HG03442 (cell line): Measurements from ENCODE around the gene WDR55.
A peak's percentile ranks its signal among the peaks of the same experiment; 100 is the strongest.
"Not testable (repeated sequence)": the region's sequence is repeated elsewhere in the genome, so short reads cannot be mapped to it uniquely, and the experiment has no call there.

ENCODE experiments used
- ATAC-seq: cut with Tn5 transposase; IDR thresholded peaks from one replicate; pipeline ENCODE4 v1.9.1; 2021; ENCODE audit warnings: mild to moderate bottlenecking, moderate library complexity; ENCODE audit not compliant: unreplicated experiment

Gene WDR55, protein sequence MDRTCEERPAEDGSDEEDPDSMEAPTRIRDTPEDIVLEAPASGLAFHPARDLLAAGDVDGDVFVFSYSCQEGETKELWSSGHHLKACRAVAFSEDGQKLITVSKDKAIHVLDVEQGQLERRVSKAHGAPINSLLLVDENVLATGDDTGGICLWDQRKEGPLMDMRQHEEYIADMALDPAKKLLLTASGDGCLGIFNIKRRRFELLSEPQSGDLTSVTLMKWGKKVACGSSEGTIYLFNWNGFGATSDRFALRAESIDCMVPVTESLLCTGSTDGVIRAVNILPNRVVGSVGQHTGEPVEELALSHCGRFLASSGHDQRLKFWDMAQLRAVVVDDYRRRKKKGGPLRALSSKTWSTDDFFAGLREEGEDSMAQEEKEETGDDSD

DNA sequence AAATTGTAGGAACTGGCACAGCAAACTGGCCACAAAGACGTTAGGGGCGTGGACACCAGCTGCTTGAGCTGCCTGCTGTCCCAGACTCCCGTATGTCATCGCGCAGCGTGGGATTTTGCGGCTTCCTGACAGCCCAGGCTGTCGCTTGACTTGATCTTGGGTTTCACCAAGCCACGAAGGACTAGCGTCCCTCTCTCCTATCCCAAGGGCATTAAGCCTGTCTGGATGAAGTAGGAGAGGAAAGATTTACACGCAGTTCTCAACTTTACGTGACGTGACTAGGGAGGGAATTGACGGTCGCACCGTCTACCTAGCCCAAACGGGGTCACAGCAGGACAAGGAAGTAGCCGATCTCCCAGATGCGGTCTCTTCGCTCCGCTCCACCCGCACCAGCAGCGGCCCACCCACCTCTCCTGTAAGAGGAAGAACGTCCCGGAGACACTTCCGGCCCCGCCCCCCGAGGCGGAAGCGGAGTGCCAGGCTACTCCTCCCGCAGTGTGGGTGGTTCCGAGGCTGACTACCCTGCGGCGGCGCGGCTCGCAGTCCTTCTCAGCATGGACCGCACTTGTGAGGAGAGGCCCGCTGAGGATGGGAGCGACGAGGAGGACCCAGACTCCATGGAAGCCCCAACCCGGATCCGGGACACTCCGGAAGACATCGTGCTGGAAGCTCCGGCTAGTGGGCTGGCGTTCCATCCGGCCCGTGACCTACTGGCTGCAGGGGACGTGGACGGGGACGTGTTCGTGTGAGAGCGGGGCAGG is at the start of gene WDR55:
Gene WDR55, plus strand, starts transcription at position 546 of the 761 bp plus-strand sequence. Its CDS starts 9 bp downstream, at position 555.
- ATAC-seq: peak; percentile 96

DNA sequence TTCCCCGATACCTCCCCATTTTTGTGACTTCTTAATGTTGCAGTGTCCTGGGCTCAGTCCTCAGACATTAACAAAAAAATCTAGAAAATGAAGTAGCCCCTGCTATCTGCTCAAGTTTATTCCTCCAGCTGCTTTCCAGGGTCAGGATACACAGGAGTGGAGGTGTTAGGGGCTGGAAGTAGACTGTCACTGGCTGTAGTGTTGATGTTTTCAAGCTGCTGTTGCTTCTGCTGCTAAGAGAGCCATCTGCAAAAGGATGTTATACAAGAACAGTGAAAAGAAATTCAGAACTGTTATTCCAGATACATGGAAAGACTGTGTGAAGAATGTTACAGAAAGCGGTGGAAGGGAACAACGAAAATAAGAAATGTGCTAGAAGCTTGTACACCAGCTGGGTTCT is 42.4 kb upstream of the WDR55 start:
- no peak for ATAC-seq

DNA sequence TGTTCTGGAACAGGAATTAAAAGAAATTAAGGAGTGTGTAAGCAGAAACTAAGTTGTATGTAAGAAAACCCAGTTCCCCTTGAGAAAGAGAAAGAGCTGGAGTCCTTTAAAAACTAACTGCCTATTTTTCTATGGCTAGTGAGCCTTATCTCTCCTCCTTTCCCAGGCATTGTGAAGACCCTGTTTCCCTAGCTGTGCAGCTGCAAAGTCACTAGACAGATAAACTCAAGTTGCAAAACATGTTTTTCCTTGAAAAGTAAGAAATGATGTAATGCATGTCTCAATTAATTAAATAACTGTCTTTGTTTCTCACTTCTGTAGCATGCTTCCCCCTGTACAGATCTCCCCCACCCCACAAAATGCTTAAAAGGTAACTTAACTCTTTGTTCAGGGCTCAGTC is 41.6 kb upstream of the WDR55 start:
- ATAC-seq: not testable (repeated sequence)

DNA sequence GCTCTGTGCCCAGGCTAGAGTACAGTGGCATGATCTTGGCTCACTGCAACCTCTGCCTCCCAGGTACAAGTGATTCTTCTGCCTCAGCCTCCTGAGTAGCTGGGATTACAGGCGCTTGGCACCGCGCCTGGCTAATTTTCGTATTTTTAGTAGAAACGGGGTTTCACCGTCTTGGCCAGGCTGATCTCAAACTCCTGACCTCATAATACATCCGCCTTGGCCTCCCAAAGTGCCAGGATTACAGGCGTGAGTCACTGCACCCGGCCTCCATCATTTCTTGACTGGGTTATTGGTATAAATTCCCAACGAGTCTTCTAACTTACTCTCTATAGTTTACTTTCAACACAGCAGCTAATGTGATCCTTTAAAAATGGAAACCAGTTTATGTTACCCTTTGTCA is 39.8 kb upstream of the WDR55 start:
- not testable (repeated sequence) for ATAC-seq

DNA sequence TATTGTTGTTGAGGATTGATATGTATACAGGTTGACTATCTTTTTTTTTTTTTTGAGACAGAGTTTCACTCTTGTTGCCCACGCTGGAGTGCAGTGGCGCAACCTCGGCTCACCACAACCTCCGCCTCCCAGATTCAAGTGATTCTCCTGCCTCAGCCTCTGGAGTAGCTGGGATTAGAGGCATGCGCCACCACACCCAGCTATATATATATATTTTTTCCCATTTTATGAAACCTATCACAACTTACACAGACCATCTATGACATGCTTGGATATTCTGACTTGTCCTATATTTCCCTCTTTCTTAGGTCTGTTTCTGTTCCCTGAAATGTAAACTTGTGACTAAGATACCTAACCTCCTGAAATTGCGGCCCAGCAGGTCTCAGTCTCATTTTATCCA is 36.7 kb upstream of the WDR55 start:
- no peak for ATAC-seq

DNA sequence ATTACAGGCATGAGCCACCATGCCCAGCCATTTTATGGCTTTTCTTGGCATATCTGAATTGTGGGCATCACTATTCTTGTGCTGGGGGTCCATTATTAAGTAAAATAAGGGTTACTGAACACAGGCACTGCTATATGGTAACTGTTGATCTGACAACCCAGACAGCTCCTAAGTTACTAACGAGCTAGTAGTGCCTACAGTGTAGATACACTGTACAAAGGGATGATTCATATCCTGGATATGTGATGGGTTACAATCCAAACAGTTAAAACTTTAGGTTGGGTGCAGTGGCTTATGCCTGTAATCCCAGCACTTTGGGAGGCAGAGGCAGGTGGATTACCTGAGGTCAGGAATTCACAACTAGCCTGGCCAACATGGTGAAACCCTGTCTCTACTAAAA is 36.0 kb upstream of the WDR55 start:
- ATAC-seq: no peak

DNA sequence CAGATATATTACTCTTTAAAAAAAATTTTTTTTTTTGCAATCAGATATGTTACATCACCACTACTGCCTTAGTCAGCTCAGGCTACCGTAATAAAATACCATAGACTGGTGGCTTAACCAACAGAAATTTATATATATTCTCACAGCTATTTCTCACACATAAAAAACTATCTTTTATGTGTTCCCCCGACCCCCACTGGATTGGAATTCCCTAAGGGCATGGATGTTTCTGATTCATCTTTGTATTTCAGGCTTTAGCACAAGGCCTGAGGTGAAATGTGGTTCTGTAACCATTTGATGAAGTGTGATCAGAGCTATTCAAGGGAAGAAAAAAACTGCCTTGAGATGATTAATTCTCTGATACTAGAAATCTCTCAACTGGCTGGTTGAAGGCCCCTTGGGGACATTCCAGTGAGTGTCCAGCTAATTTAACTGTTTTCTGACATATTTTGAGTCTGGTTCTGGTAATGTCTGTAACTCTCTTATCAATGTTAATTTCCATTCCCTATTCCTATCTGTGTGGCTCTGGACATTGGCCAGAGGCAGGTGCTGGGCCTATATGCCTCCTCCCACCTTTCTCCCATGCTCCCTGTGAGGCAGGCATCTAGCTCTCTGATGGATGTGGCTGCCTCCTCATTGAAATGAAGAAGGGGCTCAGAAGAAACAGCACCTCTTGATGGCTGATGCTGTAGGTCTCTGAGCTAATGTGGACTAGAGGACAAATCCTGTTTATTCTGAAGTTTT is 34.2 kb upstream of the WDR55 start:
- no peak for ATAC-seq

DNA sequence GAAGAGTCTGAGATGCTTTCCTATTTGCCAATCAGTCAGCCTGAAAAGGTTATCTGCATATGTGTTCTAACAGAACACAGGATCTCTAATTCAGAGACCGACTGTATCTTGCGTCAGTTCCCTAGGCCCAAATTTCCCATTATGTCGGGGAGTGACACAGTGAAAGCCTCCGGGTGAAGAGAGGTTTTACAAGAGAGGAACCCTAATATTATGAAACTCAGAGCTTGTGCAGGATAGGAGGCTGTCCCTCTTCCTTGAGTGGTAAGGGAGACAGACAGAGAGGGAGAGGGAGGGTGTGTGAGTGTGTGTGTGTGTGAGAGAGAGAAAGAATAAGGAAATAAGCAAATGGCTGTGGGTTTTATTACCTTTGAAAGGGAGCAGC is 33.7 kb upstream of the WDR55 start:
- no peak for ATAC-seq

DNA sequence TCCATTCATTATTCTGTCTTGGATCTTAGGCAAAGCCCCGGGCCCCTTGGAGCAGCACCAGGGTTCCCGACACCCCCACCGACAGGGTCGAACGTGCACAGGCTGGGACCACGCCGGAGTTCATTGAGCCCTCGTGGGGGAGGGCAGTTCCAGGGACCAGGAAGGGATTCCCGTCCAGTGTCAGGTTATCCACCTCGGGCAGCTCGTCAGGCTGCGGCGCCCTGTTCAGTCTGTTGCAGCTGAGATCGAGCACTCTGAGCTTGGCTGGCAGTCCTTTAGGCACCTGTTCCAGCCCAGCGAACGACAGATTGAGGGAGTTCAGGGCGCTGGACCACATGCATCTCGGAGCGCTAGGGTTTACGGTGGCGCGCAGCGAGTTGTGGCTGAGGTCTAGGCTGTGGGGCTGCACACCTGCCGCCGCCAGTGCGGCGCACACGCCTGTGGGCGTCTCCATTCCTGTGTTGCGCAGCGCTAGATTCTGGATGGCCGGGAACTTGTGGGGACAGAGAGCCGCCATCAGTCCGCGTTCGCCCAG is 32.8 kb upstream of the WDR55 start:
- peak; percentile 35 for ATAC-seq

DNA sequence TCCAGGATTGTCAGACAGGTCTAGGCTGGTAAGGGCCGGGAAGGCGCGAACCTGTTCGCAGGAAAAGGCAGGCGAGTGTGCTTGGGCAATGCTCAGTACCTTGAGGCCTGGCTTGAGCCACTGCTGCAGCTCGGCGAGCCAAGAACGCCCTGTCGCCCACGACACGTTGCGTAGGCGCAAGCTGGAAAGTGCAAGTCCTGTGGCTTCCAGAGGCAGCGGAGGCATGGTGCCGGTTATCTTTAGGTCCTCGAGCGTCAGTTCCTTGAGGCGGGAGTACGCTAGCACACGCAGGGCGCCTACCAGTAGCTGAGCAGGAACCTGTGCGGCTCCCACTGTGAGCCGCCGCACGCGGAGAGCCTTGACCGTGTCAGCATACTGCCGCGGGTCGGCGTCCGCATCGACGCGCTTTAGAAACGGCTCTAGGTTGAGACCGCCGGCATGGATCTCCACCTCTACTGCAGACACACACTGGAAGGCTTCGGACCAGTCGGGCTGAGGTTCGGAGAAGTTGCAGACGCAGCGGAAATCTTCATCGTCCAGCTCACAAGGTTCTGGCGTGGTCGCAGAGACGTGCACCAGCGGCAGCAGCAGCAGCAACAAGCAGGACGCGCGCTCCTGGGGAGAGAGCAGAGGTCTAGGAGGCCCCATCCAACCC is 32.2 kb upstream of the WDR55 start:
- peak; percentile 56 for ATAC-seq

DNA sequence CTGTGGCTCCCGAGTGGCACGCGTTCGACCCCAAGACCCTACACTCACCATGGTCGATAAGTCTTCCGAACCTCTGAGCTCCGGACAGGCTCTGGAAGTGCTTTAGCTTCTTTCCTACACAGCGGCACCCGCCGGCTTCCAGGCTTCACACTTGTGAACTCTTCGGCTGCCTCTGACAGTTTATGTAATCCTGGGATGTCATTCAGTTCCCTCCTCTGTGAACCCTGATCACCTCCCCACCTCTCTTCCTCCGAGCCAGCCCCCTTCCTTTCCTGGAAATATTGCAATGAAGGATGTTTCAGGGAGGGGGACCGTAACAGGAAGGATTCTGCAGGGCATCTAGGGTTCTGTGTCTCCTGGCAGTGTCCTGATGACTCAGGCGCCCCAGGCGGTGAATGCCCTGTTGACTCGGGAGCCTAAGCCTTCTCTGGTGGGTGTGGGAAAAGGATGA is 31.7 kb upstream of the WDR55 start, which contains the start of gene CD14:
Gene CD14, minus strand, starts transcription at position 155 of the 451 bp plus-strand sequence. Its CDS starts 104 bp downstream, at position 51.
- ATAC-seq: no peak

DNA sequence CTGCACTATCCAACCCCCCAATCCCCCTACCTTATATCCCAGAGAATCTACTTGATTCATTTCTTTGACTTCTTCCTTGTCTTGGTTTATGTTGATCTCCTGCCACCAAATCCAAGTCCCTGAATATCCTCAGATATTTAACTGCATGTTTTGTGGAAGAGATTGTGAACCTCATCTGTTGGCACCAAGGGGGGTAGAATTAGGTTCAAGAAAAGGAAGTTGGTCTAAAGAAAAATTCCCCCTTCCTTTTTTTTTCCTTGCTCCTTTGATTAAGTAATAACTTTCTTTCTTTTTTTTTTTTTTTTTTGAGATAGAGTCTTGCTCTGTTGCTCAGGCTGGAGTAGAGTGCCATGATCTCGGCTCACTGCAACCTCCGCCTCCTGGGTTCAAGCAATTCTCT is 31.2 kb upstream of the WDR55 start:
- no peak for ATAC-seq

DNA sequence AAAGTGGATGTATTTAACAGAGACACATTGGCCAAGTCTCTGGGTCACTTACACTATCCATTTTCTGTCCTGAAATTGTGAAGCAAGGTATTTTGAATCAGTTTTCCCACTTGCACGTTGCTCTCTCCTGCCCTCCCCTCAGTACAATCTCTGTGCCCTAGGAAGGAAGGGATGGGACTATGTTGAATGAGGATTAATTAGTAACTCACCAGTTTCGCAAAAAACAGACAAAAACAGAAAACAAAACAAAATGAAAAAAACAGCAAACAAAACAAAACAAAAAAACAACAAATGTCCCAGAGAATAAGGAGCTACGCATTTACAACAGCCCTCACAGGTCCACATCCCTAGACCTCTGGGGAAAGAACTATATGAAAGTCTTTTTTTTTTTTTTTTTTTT is 30.6 kb upstream of the WDR55 start:
- ATAC-seq: no peak

DNA sequence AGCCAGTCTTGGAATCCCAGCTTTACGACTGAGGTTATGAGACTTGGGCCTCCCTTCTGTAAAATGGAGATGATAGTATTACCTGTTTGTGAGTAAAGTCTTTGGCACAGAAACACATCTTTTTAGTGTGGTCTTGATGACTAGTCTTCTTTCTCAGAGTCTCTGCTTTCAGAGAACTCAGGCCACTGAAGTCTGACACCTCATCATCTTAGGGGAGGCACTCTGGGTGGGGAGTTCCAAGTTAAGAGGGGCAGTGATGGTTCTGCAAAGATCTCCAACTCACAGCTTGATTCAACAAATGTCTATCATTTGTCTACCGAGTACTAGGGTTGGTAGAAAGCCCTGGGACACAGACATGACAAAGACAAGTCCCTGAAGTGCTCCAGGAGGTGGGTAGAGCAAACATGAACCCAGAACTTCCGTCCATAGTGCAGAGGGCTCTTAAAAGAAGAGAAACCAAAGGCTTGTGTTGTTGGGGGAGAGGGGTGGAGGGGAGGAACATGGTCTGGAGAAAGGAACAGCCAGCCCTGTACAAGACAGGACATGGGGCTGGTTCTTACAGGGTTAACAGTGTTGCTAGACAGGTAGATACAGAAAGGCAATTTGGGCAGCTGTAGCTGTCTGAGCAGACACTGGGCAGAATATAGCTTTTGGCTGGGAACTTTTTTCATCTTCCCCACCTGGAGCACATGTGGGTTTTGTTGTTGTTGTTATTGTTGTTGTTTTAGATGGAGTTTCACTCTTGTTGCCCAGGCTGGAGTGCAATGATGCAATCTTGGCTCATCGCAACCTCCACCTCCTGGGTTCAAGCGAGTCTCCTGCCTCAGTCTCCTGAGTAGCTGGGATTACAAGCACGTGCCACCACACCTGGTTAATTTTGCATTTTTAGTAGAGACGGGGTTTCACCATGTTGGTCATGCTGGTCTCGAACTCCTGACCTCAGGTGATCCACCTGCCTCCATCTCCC is 29.1 kb upstream of the WDR55 start:
- ATAC-seq: no peak

DNA sequence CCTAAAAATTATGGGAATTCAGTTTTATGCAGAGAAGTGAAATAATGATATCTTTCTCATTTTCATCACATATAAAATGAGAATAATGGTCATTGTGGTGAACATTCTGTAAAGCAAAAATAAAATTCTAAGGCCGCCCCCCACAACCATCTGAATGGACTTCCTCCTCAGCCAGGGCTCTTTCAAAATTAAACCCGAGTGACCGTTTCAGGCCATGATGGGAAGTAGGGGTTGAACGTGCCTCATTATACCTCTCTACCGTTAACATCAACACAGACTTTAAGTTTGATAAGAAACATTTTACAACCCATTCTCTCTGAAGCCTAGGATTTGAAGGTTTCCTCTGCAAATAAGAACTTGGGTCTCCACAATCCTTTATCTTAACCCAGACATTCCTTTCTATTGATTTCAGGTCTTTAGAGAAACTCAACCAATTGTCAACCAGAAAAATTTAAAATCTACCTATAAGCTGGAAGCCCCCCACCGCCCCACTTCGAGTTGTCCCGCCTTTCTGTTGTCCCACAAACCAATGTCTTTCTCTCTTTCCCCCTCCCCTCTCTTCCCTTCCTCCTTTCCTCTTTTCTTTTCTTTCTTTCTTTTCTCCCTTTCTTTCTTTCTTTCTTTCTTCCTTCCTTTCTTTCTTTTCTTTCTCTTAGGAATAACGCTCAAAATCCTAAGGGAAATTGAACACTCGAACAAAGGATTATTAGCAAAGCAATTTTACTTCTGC is 27.2 kb upstream of the WDR55 start:
- no peak for ATAC-seq

DNA sequence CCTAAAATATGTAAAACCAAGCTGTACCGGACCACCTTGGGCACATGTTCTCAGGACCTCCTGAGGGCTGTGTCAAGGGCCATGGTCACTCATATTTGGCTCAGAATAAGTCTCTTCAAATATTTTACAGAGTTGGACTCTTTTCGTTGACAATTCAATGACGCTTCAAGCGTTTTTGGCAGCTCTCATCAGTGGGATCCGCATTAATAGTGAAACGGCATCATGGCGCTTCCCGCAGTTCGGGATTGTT is 25.9 kb upstream of the WDR55 start:
- not testable (repeated sequence) for ATAC-seq

DNA sequence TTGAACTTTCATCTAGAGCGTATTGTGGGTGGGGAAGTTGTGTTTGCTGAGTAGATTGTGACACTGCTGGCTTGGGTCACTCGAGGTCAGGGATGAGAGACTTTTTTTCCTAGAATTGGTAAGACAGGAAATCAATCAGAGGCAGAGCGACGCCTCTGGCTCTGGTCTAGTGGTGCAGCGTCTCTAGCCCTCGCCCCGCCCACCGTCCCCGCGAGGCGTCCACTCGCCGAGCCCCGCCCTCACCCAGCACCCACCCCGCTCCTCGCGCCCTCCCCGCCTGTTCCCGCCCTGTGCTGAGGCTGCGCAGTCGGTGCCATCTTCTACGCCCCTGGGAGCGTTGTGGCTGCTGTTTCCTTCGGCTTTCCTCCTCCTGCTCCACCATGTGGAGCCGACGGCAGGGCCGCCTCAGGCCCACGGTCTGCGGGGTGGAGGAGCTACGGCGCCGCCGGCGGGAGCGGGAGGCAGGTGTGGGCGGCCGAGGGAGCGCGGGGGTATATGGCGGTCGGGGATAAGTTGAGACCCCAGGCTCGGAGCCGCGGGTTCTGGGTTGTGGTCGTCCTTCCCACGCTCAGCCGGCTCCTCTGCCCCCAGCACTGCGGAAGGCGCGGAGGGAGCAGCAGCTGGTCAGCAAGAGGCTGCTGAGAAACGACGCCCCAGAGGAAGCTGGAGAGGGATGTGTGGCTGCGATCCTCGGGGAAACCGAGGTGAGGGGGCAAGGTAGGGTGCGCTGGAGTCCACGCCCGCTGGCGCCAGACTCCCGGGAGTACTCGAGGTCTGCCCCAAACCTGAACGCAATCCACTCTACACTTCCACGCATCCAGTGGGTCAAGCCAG is 25.3 kb upstream of the WDR55 start, which contains the start of gene TMCO6:
Gene TMCO6, plus strand, starts transcription at position 304 of the 834 bp plus-strand sequence. Its CDS starts 77 bp downstream, at position 381.
- peak; percentile 92 for ATAC-seq

DNA sequence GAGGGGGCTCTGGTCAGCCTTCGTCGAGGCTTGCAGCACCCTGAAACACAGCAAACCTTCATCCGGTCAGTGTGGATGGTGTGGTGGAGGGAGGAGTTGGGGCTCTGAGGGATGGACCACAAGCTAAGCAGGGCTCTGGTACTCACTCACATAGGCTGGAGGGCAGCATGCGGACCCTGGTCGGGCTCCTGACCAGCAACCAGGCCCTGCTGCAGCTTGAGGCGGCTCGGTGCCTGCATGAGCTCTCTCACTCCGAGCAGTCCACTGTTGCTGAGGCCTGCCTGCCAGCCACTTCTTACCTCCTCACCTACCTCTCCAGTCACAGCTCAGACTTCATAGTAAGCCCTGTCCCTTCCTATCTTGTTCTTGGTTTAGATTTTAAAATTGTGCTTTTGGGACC is 23.0 kb upstream of the WDR55 start:
- ATAC-seq: no peak
